ENCODE measurements around the gene LCE2C. TPM values are rescaled to one million over a fixed set of nuclear protein-coding genes. Genes with fewer than 3 reads are reported as not detected.
"Not testable (repeated sequence)": the region's sequence is repeated elsewhere in the genome, so short reads cannot be mapped to it uniquely, and the experiment has no call there.

Gene LCE2C
- total RNA-seq, 1 donor from 2014 or later, result not detected

GRCh38 chr1:152667648-152668047, 7.4 kb upstream of the LCE2C start:
- DNase-seq, result no peak
- Histone ChIP-seq H3K4me1 (no peaks in the 10 kb centered on the region), H3K27me3 (ENCODE audit: low read depth) (peaks cover 11% of the 10 kb centered on the region), H3K4me3 (no peak overlapping the region), H3K27ac (replicated peaks) (no peak overlapping the region), H3K9me3 (replicated peaks) (no peaks in the 10 kb centered on the region), H3K36me3 (no peaks in the 10 kb centered on the region)
- intact Hi-C loops (cut with micrococcal nuclease), result no loop called here
- no peak for TF ChIP-seq CTCF (IDR thresholded peaks at IDR 0.05; ENCODE audit: borderline replicate concordance)

GRCh38 chr1:152673016-152673415, 2.1 kb upstream of the LCE2C start:
- Histone ChIP-seq H3K27ac (replicated peaks) (no peak overlapping the region), H3K36me3 (no peaks in the 10 kb centered on the region), H3K4me1 (no peaks in the 10 kb centered on the region), H3K27me3 (ENCODE audit: low read depth) (no peaks in the 10 kb centered on the region), H3K9me3 (replicated peaks) (no peaks in the 10 kb centered on the region), H3K4me3 (no peak overlapping the region)
- DNase-seq, result no peak
- TF ChIP-seq CTCF (IDR thresholded peaks at IDR 0.05; ENCODE audit: borderline replicate concordance), result no peak
- intact Hi-C loops (cut with micrococcal nuclease), result no loop called here

- H3K27me3 ChIP-seq (ENCODE audit: low read depth), result peaks cover 15% of the 10 kb centered on the region
- H3K4me1 ChIP-seq, result no peaks in the 10 kb centered on the region
- no peak for DNase-seq
- H3K36me3 ChIP-seq, result no peaks in the 10 kb centered on the region
- TF ChIP-seq CTCF (IDR thresholded peaks at IDR 0.05; ENCODE audit: borderline replicate concordance), result no peak
- H3K9me3 ChIP-seq (replicated peaks), result no peaks in the 10 kb centered on the region
- H3K4me3 ChIP-seq, result no peak overlapping the region
- intact Hi-C loops (cut with micrococcal nuclease), result no loop called here
- H3K27ac ChIP-seq (replicated peaks), result no peak overlapping the region
Measured at GRCh38 chr1:152679459-152679858, 4.4 kb downstream of the LCE2C start.

GRCh38 chr1:152681616-152682015, 6.5 kb downstream of the LCE2C start:
- H3K9me3 ChIP-seq (replicated peaks), result no peaks in the 10 kb centered on the region

GRCh38 chr1:152683846-152684245, 8.8 kb downstream of the LCE2C start:
- Histone ChIP-seq H3K36me3 (no peaks in the 10 kb centered on the region), H3K4me3 (no peak overlapping the region), H3K27me3 (ENCODE audit: low read depth) (peaks cover 12% of the 10 kb centered on the region), H3K9me3 (replicated peaks) (no peaks in the 10 kb centered on the region), H3K27ac (replicated peaks) (no peak overlapping the region), H3K4me1 (no peaks in the 10 kb centered on the region)
- TF ChIP-seq CTCF (IDR thresholded peaks at IDR 0.05; ENCODE audit: borderline replicate concordance), result no peak
- intact Hi-C loops (cut with micrococcal nuclease), result no loop called here
- DNase-seq, result no peak

More at GRCh38 chr1:152681616-152682015, 6.5 kb downstream of the LCE2C start:
- Histone ChIP-seq H3K4me3 (no peak overlapping the region), H3K4me1 (no peaks in the 10 kb centered on the region), H3K27me3 (ENCODE audit: low read depth) (peaks cover 15% of the 10 kb centered on the region), H3K36me3 (no peaks in the 10 kb centered on the region), H3K27ac (replicated peaks) (no peak overlapping the region)
- intact Hi-C loops (cut with micrococcal nuclease), result no loop called here
- no peak for DNase-seq
- TF ChIP-seq CTCF (IDR thresholded peaks at IDR 0.05; ENCODE audit: borderline replicate concordance), result no peak

- DNase-seq; H3K36me3 ChIP-seq; H3K4me1 ChIP-seq; H3K27ac ChIP-seq (replicated peaks); H3K4me3 ChIP-seq; intact Hi-C loops (cut with micrococcal nuclease); H3K27me3 ChIP-seq (ENCODE audit: low read depth); H3K9me3 ChIP-seq (replicated peaks): not testable (repeated sequence)
Measured at GRCh38 chr1:152685823-152686222, 10.7 kb downstream of the LCE2C start, which contains the start of gene LCE2B. LCE2B (plus strand) TSS chr1:152686123; CDS start chr1:152686844, 721 bp downstream.

Data from left ventricle myocardium inferior (tissue), 1 donor.